Smooth muscle cell (in vitro differentiated cells): ENCODE measurements around the gene C14orf39. TPM values are rescaled to one million over a fixed set of nuclear protein-coding genes. Genes with fewer than 3 reads are reported as not detected.

ENCODE experiments used
- DNase-seq: peaks from one replicate; lab custom pipeline; 2025; ENCODE audit not compliant: unreplicated experiment; lab: John Stamatoyannopoulos, UW
- H2AFZ ChIP-seq: fragments of 200-600 bp; sonication (generic); 2 replicates; pipeline ENCODE4 v1.6.0; 2016; ENCODE audit warnings: antibody characterized with exemption, low read depth, mild to moderate bottlenecking
- H3F3A ChIP-seq: fragments of 200-600 bp; sonication (generic); 2 replicates; pipeline ENCODE4 v1.6.0; 2017; ENCODE audit warnings: antibody characterized with exemption, low read depth
- H3K27ac ChIP-seq: fragments of 200-600 bp; sonication (generic); 2 replicates; pipeline ENCODE4 v1.5.1; 2016; ENCODE audit warnings: low read depth, mild to moderate bottlenecking
- H3K27me3 ChIP-seq: fragments of 200-600 bp; sonication (generic); 2 replicates; pipeline ENCODE4 v1.6.1; 2016; ENCODE audit warnings: low read depth, mild to moderate bottlenecking
- H3K36me3 ChIP-seq: fragments of 200-600 bp; sonication (generic); 2 replicates; pipeline ENCODE4 v1.5.1; 2016; ENCODE audit warnings: low read depth
- H3K4me1 ChIP-seq: fragments of 200-600 bp; sonication (generic); 2 replicates; pipeline ENCODE4 v1.5.1; 2016; ENCODE audit warnings: low read depth
- H3K4me2 ChIP-seq: fragments of 200-600 bp; sonication (generic); 2 replicates; pipeline ENCODE4 v1.6.0; 2016; ENCODE audit warnings: mild to moderate bottlenecking
- H3K4me3 ChIP-seq: fragments of 200-600 bp; sonication (generic); 2 replicates; pipeline ENCODE4 v1.5.1; 2016; ENCODE audit warnings: mild to moderate bottlenecking
- H3K79me2 ChIP-seq: fragments of 200-600 bp; sonication (generic); 2 replicates; pipeline ENCODE4 v1.6.0; 2016; ENCODE audit warnings: low read depth, mild to moderate bottlenecking
- H3K9ac ChIP-seq: fragments of 200-600 bp; sonication (generic); 2 replicates; pipeline ENCODE4 v1.6.0; 2016; ENCODE audit warnings: low read depth
- H3K9me3 ChIP-seq: fragments of 200-600 bp; sonication (generic); replicated peaks from 2 replicates; pipeline ENCODE4 v1.5.1; 2016; ENCODE audit warnings: low read depth
- H4K20me1 ChIP-seq: fragments of 200-600 bp; sonication (generic); 2 replicates; pipeline ENCODE4 v1.6.0; 2016; ENCODE audit warnings: low read depth
- WGBS: methylation state at CpG from one replicate; pipeline ENCODE4 v1.1.7; 2016; ENCODE audit warnings: low lambda C conversion rate; 5-methylcytosine and 5-hydroxymethylcytosine counted together
- polyA plus RNA-seq: library from polyadenylated mRNA; unstranded; fragments of >200 nt; fragmentation: Nextera tagmentation; extraction: Ambion mirVana; gene quantifications from 2 replicates; pipeline ENCODE4 v1.2.1, GENCODE V29; 2016
- total RNA-seq: library from RNA; depleted of rRNA; stranded (reverse); fragments of >200 nt; gene quantifications from 2 replicates; pipeline ENCODE4 v1.2.3, GENCODE V29; 2014
- TF ChIP-seq, protein P1 (sequence below): fragments of 200-600 bp; sonication (generic); IDR thresholded peaks from 2 replicates; pipeline ENCODE4 v1.5.1; 2017; ENCODE audit warnings: borderline replicate concordance, mild to moderate bottlenecking, antibody characterized with exemption; ENCODE audit not compliant: insufficient read depth, poor library complexity, severe bottlenecking

Gene C14orf39, protein sequence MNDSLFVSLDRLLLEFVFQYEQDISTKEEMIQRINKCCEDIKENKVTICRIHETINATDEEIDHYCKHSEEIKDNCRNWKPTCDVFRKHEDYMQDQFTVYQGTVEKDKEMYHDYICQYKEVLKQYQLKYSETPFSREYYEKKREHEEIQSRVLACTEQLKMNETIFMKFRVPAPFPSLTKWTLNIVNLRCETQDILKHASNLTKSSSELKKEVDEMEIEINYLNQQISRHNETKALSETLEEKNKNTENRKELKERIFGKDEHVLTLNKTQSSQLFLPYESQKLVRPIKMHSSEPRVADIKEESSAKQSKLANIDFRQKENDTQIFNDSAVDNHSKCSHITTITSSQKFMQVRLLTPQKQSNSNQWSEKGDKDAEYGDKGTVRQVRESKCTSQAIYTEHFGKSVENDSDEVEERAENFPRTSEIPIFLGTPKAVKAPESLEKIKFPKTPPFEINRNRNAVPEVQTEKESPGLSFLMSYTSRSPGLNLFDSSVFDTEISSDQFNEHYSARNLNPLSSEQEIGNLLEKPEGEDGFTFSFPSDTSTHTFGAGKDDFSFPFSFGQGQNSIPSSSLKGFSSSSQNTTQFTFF
- 1.3 TPM in 1 of 2 replicates, not detected in the other for total RNA-seq
- 0.63 TPM in 1 of 2 replicates, not detected in the other for polyA plus RNA-seq

GRCh38 chr14:60485598-60486251 is at the start of gene C14orf39:
TSS of gene C14orf39 (minus strand) at chr14:60486063. CDS start at chr14:60485078, 985 bp downstream.
- peak within 1 kb of the TSS; percentile 97 for H2AFZ ChIP-seq
- no peaks in the 10 kb centered on the region for H3K9me3 ChIP-seq
- no peaks in the 10 kb centered on the region for H4K20me1 ChIP-seq
- WGBS, result 2% methylated on average over 45 of the region's 57 CpGs
- DNase-seq, result no peak
- H3K36me3 ChIP-seq, result no peaks in the 10 kb centered on the region
- H3K27ac ChIP-seq, result no peak within 1 kb of the TSS
- no peaks in the 10 kb centered on the region for H3K79me2 ChIP-seq
- H3K9ac ChIP-seq, result peak within 1 kb of the TSS; percentile 15
- H3K4me1 ChIP-seq, result peaks cover 8% of the 10 kb centered on the region
- H3K4me2 ChIP-seq, result peak within 1 kb of the TSS; percentile 94
- TF ChIP-seq, protein P1, sequence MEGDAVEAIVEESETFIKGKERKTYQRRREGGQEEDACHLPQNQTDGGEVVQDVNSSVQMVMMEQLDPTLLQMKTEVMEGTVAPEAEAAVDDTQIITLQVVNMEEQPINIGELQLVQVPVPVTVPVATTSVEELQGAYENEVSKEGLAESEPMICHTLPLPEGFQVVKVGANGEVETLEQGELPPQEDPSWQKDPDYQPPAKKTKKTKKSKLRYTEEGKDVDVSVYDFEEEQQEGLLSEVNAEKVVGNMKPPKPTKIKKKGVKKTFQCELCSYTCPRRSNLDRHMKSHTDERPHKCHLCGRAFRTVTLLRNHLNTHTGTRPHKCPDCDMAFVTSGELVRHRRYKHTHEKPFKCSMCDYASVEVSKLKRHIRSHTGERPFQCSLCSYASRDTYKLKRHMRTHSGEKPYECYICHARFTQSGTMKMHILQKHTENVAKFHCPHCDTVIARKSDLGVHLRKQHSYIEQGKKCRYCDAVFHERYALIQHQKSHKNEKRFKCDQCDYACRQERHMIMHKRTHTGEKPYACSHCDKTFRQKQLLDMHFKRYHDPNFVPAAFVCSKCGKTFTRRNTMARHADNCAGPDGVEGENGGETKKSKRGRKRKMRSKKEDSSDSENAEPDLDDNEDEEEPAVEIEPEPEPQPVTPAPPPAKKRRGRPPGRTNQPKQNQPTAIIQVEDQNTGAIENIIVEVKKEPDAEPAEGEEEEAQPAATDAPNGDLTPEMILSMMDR, result no peak
- peaks cover 48% of the 10 kb centered on the region for H3K27me3 ChIP-seq
- H3K4me3 ChIP-seq, result peak within 1 kb of the TSS; percentile 56
- H3F3A ChIP-seq, result no peaks in the 10 kb centered on the region

DNA sequence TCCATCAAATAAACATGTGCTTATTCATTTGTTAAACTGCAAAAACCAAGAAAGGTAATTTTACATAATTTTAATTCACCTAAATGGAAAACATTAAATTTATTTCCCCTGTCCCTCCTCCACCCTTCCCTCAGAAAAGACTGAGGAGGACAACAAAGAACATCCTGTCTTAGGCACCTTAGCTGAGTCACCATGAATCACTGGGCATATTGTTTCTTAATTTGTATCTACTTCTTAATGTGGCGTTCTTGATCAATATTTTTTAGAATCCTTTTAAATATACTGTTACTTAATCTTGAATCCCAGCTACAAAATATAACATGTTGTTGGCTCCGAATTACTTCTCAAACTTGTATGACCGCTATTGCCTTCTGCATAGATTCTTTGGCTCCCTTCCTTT is 46.6 kb upstream of the C14orf39 start:
- Histone ChIP-seq H3K27me3 (no peaks in the 10 kb centered on the region), H3F3A (no peaks in the 10 kb centered on the region), H3K4me3 (no peak overlapping the region), H3K4me2 (no peak overlapping the region), H3K4me1 (no peaks in the 10 kb centered on the region), H3K36me3 (no peaks in the 10 kb centered on the region), H4K20me1 (no peaks in the 10 kb centered on the region), H2AFZ (no peak overlapping the region), H3K9me3 (no peaks in the 10 kb centered on the region), H3K9ac (no peak overlapping the region), H3K27ac (no peak overlapping the region), H3K79me2 (no peaks in the 10 kb centered on the region)
- DNase-seq, result no peak
- WGBS, result 63% methylated on average over 3 of the region's 3 CpGs
- TF ChIP-seq, protein P1, result no peak

- Histone ChIP-seq H3K79me2 (no peaks in the 10 kb centered on the region), H3K27ac (no peak overlapping the region), H3F3A (no peaks in the 10 kb centered on the region), H2AFZ (peak overlapping the region; percentile 94), H3K36me3 (no peaks in the 10 kb centered on the region), H3K9me3 (no peaks in the 10 kb centered on the region), H3K9ac (no peak overlapping the region), H3K27me3 (peaks cover 100% of the 10 kb centered on the region), H4K20me1 (no peaks in the 10 kb centered on the region), H3K4me1 (peaks cover 26% of the 10 kb centered on the region), H3K4me2 (peak overlapping the region; percentile 93), H3K4me3 (peak overlapping the region; percentile 57)
- WGBS, result 10% methylated on average over 63 of the region's 66 CpGs
- TF ChIP-seq, protein P1, result no peak
- DNase-seq, result no peak
Observed at GRCh38 chr14:60515511-60516289, 29.8 kb upstream of the C14orf39 start.
